Measurements from ENCODE around the gene GRIK2.

- TF ChIP-seq CTCF (IDR thresholded peaks at IDR 0.05), result no peak
- no peak for TF ChIP-seq POLR2A (IDR thresholded peaks at IDR 0.05)
Observed at GRCh38 chr6:101393829-101394251, 332 bp downstream of the GRIK2 start.
